ENCODE measurements around the gene NHSL1.

NHSL1 gene

DNA sequence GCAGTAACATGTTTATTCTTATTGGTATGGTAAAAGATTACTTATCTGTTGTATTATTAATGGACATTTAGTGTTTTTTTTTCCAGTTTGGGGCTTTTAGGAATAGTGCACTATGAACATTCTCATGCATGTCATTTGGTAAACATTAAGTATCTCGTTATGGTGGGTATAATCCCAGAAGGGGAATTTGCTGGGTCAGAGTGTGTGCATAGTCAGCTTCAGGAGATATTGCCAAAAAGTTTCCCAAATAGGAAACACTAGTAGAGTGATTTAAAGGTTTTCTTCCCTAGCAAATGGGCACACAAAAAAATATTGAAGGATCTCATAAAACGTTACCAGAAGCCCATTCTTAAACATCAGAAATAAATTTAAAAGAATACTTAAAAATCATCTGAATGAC lies 25.2 kb upstream of the NHSL1 start:
- no peak for DNase-seq (ENCODE audit: low read depth in 2 of 2)

GRCh38 chr6:138523347-138524210 lies 24.3 kb upstream of the NHSL1 start:
- no peak for DNase-seq (ENCODE audit: low read depth in 2 of 2)

DNA sequence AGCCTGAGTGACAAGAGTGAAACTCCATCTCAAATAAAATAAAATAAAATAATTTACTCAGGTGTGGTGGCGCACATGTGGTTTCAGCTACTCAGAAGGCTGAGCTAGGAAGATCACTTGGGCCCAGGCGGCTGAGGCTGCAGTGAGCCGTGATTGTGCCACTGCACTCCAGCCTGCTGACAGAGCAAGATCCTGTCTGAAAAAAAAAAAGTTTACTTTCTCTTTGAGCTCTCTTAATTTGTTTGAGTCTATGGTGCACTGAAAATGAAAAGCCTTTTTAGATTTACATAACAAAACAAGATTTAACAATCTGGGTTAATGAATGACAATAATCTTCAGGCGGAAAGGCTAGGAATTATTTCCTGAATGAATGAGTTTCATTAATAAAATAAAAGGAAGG lies 23.3 kb upstream of the NHSL1 start:
- DNase-seq (ENCODE audit: low read depth in 2 of 2): no peak

DNA sequence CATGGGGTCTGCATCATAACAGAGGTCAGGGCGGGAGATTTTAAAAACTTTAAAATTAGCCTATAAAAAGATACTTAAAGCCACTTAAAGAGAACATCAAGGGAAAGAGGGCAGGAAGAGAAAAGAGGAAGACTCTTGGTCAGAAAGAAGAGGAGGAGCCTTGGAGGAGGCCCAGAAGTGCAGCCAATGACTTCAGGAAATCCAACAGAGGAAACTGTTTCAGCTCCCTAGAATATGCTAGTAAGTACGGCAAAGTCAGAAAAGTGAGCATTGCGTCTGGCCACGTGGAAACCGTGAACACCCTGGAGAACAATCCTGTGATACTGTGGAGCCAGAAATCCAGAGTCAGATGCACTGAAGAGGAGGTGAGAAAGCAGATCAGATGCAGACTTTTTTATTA lies 22.5 kb upstream of the NHSL1 start:
- no peak for DNase-seq (ENCODE audit: low read depth in 2 of 2)

DNA sequence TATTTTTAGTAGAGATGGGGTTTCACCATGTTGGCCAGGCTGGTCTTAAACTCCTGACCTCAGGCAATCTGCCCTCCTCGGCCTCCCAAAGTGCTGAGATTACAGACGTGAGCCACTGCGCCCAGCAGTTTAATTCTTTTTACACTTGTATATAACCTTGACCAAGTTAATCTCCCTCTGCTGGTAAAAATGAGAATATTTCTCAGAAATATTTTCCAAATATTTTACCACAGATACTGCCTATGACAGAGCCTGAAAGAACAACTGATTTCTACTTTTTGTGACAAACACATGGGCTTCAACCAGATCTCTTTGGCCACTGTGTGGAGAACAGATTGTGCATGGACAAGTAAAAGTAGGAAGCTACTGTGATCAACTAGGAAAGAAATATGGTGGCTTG lies 21.2 kb upstream of the NHSL1 start:
- DNase-seq (ENCODE audit: low read depth in 2 of 2): no peak

DNA sequence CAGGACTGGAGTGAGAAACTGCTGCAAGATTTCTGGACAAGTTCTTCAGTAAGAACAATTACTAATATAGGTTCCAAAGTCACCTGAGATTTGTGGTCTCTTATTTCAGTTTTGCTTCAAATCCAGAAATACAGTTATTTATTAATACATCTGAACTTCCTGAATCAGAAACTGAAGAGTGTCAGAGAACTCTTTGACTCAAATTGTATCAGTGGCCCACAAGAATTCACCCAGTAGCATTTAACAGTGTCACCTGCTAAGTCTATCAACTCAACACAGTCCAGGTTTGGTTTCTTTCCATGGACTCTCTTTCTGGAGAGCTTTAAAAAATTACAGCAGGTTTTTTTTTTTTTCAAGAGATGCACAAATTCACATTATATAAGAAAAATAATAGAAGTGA lies 18.8 kb upstream of the NHSL1 start:
- no peak for DNase-seq (ENCODE audit: low read depth in 2 of 2)

DNA sequence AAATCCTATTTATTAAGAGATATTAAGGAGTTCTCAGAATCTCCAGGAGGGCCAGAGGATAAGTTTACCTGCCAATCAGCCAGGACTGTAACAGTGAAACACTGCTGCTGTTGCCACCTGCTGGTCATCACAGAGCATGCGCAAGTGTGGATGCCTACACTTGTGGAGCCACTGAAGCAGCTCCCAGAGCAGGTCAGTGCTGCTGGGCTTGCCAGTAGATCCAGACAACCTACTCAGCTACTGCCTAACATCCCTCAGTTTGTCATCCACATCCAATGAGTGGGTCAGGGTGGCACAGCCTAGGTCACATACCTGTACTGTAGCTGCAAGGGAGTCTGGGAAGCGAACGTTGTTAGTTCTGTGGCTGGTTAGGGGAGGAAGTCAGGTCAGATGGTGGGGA lies 18.3 kb upstream of the NHSL1 start:
- no peak for DNase-seq (ENCODE audit: low read depth in 2 of 2)

GRCh38 chr6:138515657-138516248 lies 16.5 kb upstream of the NHSL1 start:
- no peak for DNase-seq (ENCODE audit: low read depth in 2 of 2)

DNA sequence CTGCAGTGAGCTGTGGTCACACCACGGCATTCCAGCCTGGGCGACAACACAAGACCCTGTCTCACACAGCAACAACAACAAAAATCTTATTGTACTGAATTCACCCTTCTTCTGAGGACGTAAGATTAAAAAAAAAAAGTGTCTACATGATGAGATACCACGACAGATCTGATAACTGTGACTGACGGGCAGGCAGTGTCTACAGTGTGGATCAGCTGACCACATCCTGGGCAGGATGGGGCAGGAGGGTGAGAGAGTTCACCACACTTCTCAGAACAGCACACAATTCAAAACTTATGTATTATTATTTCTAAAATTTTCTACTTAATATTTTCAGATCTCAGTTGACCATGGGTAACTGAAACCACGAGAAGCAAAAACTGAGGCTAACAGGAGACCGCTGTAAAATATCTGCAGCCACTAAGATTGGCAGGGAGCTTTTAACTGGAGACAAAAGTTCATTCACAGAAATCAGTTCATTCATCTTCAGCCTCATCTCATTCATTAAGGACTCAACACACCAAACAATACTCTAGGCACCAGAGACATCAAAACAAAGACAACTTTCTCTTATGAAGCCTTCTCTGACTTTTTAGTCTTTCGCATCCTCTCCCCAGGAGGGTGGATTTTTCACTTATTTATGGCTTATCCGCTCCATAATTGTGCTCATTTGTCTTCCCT lies 15.7 kb upstream of the NHSL1 start:
- no peak for DNase-seq (ENCODE audit: low read depth in 2 of 2)

DNA sequence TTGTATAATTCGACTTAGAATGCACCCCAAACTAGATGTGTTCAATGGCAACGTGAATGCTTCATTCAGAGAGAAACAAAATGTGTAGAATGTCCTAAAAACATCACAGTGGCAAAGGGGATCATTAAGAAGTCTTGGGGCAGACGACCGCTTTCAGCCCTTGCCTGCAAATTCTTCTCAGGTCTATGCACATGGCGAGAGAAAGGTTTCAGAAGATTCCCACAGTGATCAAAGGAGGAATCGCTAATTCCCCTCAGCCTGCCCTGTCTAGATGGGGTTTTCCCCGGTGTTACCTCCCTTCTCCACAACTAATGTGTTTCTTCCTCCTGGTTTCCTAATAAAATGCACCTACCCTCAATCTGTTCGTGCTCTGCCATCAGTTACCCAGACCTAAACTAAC lies 13.3 kb upstream of the NHSL1 start:
- DNase-seq (ENCODE audit: low read depth in 2 of 2): no peak

- no peak for DNase-seq (ENCODE audit: low read depth in 2 of 2)
Measured at GRCh38 chr6:138510093-138510492, 10.8 kb upstream of the NHSL1 start.

DNA sequence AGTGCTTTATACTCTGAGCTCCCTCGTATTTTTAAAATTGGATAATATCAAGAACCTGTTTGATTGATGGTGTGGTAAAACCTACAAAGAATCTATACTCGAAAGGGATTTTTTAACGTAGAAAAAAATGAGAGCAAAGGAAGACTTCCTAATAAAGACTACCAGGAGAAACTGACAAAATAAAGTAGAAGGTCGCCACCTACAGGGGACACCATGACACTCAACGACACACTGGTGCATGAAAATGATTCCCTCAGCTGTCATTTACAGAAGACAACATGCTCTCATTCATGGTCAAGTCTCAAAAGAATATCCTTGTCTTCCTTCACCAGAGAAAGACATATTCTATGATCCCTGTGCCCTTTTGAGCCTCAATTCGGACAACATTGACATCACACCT lies 10.1 kb upstream of the NHSL1 start:
- no peak for DNase-seq (ENCODE audit: low read depth in 2 of 2)

GRCh38 chr6:138508676-138508988 lies 9.3 kb upstream of the NHSL1 start:
- no peak for DNase-seq (ENCODE audit: low read depth in 2 of 2)

GRCh38 chr6:138507977-138508675 lies 8.8 kb upstream of the NHSL1 start:
- DNase-seq (ENCODE audit: low read depth in 2 of 2): no peak

DNA sequence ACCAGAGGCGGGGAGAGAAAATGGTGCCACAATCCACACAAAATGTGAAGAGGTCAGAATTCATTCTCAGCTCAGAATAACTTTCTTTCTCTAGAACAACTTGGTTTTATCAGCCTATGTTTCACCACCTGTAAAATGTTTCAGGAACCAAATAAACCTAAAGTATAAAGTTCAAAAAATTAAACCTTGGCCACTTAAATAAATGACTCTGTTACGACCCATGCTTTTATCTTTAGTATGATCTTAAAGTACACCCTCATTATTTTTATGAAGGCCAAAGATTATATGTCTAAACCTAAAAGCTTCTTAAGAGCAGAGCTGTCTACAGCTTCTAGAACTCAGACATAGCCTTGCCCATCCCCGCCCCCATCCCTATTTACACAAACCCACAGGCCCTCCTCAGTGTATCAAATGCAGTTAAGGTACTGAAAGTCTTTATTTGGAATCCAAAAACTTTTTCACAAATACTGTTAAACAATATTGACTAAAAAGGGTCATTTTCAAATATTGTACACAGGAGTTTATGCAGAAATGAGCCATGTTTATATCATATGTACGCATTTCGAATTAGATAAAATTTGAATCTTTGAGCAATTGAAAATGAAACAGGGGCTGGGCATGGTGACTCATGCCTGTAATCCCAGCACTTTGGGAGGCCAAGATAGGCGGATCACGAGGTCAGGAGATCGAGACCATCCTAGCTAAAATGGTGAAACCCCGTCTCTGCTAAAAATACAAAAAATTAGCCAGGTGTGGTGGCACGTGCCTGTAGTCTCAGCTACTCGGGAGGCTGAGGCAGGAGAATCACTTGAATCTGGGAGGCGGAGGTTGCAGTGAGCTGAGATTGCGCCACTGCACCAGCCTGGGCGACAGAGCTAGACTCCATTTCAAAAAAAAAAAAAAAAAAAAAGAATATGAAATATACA lies 5.7 kb upstream of the NHSL1 start:
- no peak for DNase-seq (ENCODE audit: low read depth in 2 of 2)

DNA sequence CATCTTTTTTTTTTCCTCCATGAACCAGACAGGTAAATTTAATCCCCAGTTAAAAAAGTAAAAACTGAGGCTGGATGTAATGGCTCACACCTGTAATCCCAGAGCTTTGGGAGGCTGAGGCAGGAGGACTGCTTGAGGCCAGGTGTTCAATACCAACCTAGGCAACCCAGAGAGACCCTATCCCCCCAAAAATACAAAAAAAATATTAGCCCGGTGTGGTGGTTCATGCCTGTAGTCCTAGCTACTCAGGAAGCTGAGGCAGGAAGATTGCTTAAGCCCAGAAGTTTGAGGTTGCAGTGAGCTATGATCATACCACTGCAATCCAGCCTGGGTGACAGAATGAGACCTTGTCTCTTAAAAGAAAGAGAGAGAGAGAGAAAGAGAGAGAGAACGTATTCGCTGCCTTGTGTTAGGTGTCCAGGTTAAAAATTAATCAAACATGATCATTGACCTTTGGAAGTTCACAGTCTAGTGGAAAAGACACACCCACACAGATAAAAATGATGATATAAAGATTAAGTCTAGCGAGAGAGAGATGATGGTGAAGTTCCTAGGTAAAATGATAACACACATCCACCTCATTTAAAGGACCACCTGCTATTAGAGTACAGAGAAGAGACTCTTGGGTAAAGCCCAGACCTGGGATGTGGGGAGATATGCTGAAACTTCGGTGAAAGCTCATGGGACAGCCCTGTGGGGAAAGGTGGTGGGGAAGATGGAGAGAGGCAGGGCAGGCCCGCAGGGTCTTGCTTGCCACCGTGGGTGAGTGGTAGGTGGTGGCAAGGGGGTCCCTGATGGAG lies 4.8 kb upstream of the NHSL1 start:
- no peak for DNase-seq (ENCODE audit: low read depth in 2 of 2)

GRCh38 chr6:138502546-138502945 lies 3.3 kb upstream of the NHSL1 start:
- no peak for DNase-seq (ENCODE audit: low read depth in 2 of 2)

GRCh38 chr6:138500867-138501446 lies 1.7 kb upstream of the NHSL1 start:
- no peak for DNase-seq (ENCODE audit: low read depth in 2 of 2)

DNA sequence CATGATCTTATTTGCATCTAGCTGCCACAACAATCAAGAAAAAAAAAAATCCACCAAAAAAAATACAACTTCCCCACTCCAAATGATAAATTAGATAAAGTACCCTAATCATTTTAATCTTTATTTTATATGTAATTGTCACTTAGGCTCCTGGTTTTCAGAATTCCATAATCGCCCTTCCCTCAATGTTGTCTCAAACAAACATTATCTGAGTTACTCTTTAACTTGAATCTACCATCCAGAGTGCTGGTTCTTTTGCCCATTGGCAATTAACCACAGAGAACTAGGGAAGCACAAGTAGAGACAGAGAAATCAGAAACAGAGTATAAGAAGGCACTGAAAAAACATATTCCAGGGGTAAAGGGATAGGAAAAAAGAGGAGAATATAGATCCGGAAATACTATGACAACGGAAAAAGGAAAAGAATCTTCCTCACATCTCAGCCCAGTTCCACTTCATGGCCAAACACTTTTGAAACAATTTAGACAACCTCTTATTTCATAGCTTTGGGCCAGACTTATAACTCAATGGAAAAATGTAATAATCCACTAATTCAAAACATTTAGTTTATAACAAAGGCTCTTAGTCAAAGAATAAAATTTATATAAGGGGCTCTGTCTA lies 861 bp upstream of the NHSL1 start:
- DNase-seq (ENCODE audit: low read depth in 2 of 2): no peak

Measured in fibroblast of skin of left biceps (primary cell).